ENCODE data around the gene ZNF700.
"Not testable (repeated sequence)": the region's sequence is repeated elsewhere in the genome, so short reads cannot be mapped to it uniquely, and the experiment has no call there.

Gene ZNF700

GRCh38 chr19:11991921-11992320 is 67.0 kb downstream of the ZNF700 start:
- DNase-seq = not testable (repeated sequence)

GRCh38 chr19:11995174-11995573 is 70.3 kb downstream of the ZNF700 start:
- DNase-seq = no peak

All from NCI-H526 (cell line).